DMS53 treated with DMSO at 0.1 percent for 48 hours (cell line): Measurements from ENCODE around the gene KLKB1.

Experiments
- DNase-seq: peaks from one replicate; lab custom pipeline; 2025; ENCODE audit not compliant: unreplicated experiment; lab: John Stamatoyannopoulos, UW

The KLKB1 gene

DNA sequence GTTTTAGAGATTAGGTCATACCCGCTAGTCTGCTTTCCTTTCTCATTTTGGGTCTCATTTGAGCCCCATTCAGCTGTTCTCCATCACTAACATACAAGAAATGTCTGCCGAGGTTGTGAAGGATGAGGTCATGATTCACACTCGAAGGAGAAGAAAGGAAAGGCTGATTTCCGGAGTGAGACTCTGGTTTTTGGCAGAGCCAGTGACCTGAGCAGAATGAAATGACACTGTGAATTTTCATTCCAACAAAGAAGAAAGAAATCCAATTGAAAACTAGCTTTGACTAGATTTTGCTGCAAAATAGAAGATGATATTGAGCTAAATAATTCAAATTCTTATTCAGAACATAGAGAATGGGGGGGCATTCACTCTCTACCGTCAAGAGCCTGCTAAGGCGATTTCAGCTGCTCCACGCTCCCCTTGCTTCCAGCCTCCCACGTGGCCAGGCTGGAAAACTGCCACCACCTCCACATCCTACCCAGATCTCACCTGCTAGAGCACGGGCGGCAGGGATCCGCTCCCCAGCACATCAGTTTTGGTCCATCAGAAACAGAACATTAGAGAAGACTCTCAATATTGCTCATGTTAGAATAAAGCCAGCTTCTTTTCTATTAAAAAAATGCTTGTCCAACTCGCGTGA, 77.7 kb downstream of the KLKB1 start:
- no peak for DNase-seq

DNA sequence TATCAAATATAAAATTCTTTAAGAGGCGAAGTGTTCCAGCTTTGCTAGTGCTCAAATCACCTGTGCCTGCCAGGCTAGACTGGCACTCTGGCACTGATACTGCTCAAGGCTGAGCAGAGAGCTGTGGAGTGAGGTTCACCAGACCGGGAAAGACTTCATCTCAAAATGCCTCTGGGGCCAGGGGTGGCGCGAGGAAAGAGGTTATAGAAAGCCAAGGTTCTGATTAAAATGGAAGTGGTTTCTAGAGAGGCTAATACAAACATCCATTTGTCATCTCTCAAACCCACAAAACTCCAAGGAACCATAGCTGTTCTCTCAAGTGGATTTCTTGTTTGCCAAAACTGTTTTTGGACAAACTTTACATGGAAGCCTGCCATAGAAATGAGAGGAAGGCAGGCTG, 80.2 kb downstream of the KLKB1 start:
- no peak for DNase-seq

DNA sequence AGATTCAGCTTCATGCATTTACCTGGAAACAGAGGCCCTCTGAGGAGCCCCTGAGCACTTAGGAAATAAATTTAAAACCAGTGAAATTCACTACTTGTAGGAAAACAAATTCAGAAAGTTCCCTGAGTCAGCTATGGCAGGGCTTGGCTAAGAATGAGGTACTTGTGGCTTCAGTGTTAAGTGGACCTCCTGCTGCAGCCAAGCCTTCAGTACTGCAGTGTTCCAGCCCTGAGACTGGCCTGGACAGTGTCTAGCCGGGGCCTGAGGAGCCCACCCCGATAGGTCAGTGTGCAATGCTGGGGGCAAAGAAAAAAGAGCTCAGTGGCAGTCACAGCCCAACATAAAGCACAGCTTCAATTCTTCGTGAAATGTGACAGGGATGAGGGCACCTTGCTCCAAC, 80.6 kb downstream of the KLKB1 start:
- no peak for DNase-seq
